Stomach (tissue), 4 donors: ENCODE data around the gene TNKS2.

ENCODE experiments used
- EP300 ChIP-seq: sonication (generic); formaldehyde crosslinking; IDR thresholded peaks from one replicate; pipeline ENCODE4 v1.6.1; 2017; ENCODE audit warnings: antibody characterized with exemption
- POLR2A ChIP-seq, 4 donors: fragments of 450-650 bp; IDR thresholded peaks; one replicate each; pipeline ENCODE4 v1.6.1; 2016; ENCODE audit warnings: antibody characterized with exemption in 4 of 4, control low read depth in 2 of 4, mild to moderate bottlenecking in 1 of 4, moderate library complexity in 1 of 4
- TF ChIP-seq, protein P1 (sequence below), 7 experiments: fragments of 450-650 bp in 4 of 7; fragments of 200-600 bp in 3 of 7; sonication (generic) in 3 of 7; IDR thresholded peaks; one replicate each; pipeline ENCODE4 v1.5.1; 2016 to 2019; ENCODE audit warnings: antibody characterized with exemption in 7 of 7, control low read depth in 2 of 7, mild to moderate bottlenecking in 1 of 7

DNA sequence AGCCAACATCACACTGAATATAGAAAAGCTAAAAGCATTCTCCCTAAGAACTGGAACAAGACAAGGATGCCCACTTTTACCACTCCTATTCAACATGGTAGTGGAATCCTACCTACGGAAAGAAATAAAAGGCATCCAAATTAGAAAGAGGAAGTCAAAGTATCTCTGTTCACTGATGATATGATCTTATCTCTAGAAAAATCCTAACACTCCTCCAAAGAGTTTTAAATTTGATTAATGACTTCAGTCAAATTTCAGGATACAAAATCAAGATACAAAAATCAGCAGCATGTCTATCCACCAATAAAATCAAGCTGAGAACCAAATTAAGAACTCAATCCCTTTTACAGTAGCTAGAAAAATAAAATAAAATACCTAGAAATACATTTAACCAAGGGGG is 35.3 kb upstream of the TNKS2 start:
- TF ChIP-seq, protein P1, sequence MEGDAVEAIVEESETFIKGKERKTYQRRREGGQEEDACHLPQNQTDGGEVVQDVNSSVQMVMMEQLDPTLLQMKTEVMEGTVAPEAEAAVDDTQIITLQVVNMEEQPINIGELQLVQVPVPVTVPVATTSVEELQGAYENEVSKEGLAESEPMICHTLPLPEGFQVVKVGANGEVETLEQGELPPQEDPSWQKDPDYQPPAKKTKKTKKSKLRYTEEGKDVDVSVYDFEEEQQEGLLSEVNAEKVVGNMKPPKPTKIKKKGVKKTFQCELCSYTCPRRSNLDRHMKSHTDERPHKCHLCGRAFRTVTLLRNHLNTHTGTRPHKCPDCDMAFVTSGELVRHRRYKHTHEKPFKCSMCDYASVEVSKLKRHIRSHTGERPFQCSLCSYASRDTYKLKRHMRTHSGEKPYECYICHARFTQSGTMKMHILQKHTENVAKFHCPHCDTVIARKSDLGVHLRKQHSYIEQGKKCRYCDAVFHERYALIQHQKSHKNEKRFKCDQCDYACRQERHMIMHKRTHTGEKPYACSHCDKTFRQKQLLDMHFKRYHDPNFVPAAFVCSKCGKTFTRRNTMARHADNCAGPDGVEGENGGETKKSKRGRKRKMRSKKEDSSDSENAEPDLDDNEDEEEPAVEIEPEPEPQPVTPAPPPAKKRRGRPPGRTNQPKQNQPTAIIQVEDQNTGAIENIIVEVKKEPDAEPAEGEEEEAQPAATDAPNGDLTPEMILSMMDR (IDR thresholded peaks at IDR 0.05): no peak
- TF ChIP-seq POLR2A (IDR thresholded peaks at IDR 0.05): no peak
- TF ChIP-seq EP300: no peak
